Ascending aorta (tissue), 2 donors: ENCODE data around the gene NME4. TPM values are rescaled to one million over a fixed set of nuclear protein-coding genes. Genes with fewer than 3 reads are reported as not detected.
"Not testable (repeated sequence)": the region's sequence is repeated elsewhere in the genome, so short reads cannot be mapped to it uniquely, and the experiment has no call there.

Experiments used
- DNase-seq, 2 donors: peaks; one replicate each; pipeline ENCODE4 v3.0.0-alpha.2; 2019; ENCODE audit warnings: low spot score in 2 of 2
- H3K27ac ChIP-seq, 2 donors: fragments of 200-600 bp; sonication (generic); one replicate each; pipeline ENCODE4 v1.5.1; 2016 to 2017; ENCODE audit warnings: mild to moderate bottlenecking in 1 of 2
- H3K27me3 ChIP-seq: fragments of 200-600 bp; sonication (generic); one replicate; pipeline ENCODE4 v1.5.1; 2017
- H3K36me3 ChIP-seq, 2 donors: fragments of 200-600 bp; sonication (generic); one replicate each; pipeline ENCODE4 v1.5.1; 2016
- H3K4me1 ChIP-seq, 2 donors: fragments of 200-600 bp; sonication (generic); one replicate each; pipeline ENCODE4 v1.5.1; 2016 to 2017; ENCODE audit warnings: mild to moderate bottlenecking in 1 of 2
- H3K4me3 ChIP-seq, 2 donors: fragments of 200-600 bp; sonication (generic); one replicate each; pipeline ENCODE4 v1.5.1; 2016 to 2017; ENCODE audit warnings: mild to moderate bottlenecking in 1 of 2
- H3K9me3 ChIP-seq, 2 donors: fragments of 200-600 bp; sonication (generic); one replicate each; pipeline ENCODE4 v1.5.1; 2016
- intact Hi-C: fragments of 100-400 bp; cut with DNase I; formaldehyde crosslinking; loops from one replicate; pipeline ENCODE4 v1.15.1; 2023
- total RNA-seq: library from RNA; depleted of rRNA; stranded (reverse); fragments of >200 nt; gene quantifications from one replicate; pipeline ENCODE4 v1.1.0, GENCODE V29; 2016
- TF ChIP-seq, protein P1 (sequence below), 3 experiments: fragments of 200-600 bp in 2 of 3; fragments of 450-650 bp in 1 of 3; sonication (generic) in 2 of 3; IDR thresholded peaks; one replicate each; pipeline ENCODE4 v1.5.1; 2016 to 2019; ENCODE audit warnings: antibody characterized with exemption in 3 of 3, mild to moderate bottlenecking in 1 of 3, moderate library complexity in 1 of 3

NME4 gene
- total RNA-seq, 1 donor from 2014 or later: 66.0 TPM

DNA sequence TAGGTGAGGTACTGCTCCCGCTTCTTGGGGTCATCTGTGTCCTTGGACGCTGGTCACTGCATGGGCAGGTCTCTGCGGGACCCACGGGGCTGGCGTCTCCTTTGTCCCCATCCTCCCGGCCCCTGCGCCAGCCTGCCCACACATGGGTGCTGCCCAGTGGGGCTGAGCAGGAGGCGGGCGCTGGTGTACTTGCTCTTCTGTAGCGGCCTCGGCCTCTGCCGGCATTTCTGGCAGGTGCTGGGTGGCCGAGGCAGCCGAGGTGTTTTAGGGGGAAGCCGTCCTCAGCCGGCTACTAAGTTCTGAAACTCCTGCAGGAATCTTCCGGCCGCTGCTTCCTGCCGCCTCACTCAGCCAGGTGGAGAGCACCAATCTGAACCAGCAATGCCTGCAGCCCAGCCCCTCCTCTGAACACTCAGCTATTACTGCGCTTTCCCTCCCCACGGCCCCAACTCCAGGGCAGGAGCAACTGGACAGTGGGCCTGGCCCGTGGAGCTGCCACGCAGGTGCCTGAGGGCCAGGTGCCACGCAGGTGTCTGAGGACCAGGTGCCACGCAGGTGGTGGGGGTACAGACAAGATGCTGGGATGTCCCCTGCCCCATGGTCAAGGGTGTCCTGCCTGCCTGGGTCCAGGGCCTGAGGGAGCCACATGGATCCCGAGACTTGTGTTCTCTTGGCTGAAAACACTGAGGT, 14.7 kb downstream of the NME4 start:
- intact Hi-C loops: no loop called here
- no peak overlapping the region for H3K4me3 ChIP-seq
- no peak overlapping the region for H3K27ac ChIP-seq

DNA sequence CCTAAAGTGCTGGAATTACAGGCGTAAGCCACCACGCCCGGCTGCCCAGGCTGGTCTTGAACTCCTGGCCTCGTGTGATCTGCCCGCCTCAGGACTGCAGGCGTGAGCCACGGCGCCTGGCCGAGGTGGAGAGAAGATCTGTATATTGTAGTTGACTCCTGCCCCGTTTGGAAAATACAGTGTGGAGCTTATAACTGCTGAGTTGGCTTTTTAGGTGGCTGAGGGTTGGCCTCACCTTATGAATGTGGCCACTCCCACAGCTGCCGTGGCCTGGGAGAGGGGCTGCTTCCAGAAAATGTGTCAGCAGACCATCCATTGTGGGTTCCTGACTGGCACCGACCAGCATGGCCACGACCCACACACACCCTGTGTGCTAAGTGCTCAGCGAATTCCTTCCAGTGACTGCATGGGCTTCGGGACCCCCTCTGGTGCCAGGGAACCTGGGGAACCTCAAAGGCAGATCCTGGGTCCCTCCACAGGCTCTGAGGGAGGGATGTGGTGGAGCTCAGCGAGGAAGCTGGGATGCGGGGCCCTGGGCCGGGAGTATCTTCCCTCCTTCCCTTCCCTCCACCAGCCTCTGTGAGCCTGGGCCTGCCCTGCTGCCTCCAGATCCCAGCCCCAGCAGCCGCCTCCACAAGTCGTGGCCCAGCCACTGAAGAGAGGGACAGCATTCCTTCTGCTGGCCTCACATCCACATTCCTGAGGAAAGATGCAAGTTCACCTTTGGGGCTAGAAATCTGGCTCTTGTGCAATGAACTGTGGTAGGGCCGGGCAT, 17.6 kb downstream of the NME4 start:
- H3K27ac ChIP-seq: no peak overlapping the region
- no peaks in the 10 kb centered on the region for H3K4me1 ChIP-seq
- peaks cover 0 to 22% of the 10 kb centered on the region in 2 donors for H3K36me3 ChIP-seq
- no peak for DNase-seq
- intact Hi-C loops: no loop called here
- no peaks in the 10 kb centered on the region for H3K27me3 ChIP-seq
- no peak overlapping the region for H3K4me3 ChIP-seq
- H3K9me3 ChIP-seq: no peaks in the 10 kb centered on the region
- TF ChIP-seq, protein P1, sequence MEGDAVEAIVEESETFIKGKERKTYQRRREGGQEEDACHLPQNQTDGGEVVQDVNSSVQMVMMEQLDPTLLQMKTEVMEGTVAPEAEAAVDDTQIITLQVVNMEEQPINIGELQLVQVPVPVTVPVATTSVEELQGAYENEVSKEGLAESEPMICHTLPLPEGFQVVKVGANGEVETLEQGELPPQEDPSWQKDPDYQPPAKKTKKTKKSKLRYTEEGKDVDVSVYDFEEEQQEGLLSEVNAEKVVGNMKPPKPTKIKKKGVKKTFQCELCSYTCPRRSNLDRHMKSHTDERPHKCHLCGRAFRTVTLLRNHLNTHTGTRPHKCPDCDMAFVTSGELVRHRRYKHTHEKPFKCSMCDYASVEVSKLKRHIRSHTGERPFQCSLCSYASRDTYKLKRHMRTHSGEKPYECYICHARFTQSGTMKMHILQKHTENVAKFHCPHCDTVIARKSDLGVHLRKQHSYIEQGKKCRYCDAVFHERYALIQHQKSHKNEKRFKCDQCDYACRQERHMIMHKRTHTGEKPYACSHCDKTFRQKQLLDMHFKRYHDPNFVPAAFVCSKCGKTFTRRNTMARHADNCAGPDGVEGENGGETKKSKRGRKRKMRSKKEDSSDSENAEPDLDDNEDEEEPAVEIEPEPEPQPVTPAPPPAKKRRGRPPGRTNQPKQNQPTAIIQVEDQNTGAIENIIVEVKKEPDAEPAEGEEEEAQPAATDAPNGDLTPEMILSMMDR (IDR thresholded peaks at IDR 0.05): no peak

More for the DNA sequence above, 14.7 kb downstream of the NME4 start:
- no peaks in the 10 kb centered on the region for H3K4me1 ChIP-seq
- TF ChIP-seq, protein P1 (IDR thresholded peaks at IDR 0.05): no peak
- no peaks in the 10 kb centered on the region for H3K27me3 ChIP-seq
- H3K36me3 ChIP-seq: peaks cover 0 to 22% of the 10 kb centered on the region in 2 donors
- no peak for DNase-seq
- H3K9me3 ChIP-seq: no peaks in the 10 kb centered on the region

DNA sequence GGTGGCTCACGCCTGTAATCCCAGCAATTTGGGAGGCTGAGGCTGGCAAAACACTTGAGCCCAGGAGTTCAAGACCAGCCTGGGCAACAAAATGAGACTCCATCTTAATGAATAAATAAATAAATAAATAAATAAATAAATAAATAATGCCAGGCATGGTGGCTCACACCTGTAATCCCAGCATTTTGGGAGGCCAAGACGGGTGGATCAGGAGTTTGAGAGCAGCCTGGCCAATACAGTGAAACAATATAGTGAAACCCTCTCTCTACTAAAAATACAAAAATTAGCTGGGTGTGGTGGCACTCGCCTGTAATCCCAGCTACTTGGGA, 18.1 kb downstream of the NME4 start:
- DNase-seq, H3K27me3 ChIP-seq, intact Hi-C loops: not testable (repeated sequence)

DNA sequence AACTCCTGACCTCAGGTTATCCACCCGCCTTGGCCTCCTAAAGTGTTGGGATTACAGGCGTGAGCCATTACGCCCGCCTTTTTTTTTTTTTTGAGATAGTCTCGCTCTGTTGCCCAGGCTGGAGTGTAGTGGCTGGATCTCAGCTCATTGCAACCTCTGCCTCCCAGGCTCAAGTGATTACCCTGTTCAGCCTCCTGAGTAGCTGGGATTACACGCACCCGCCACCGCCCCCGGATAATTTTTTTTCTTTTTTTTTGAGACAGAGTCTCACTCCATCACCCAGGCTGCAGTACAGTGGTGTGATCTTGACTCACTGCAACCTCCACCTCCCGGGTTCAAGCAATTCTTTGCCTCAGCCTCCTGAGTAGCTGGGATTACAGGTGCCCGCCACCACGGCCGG, 25.2 kb downstream of the NME4 start:
- not testable (repeated sequence) for H3K27me3 ChIP-seq, H3K27ac ChIP-seq, H3K36me3 ChIP-seq, H3K4me3 ChIP-seq, DNase-seq, H3K9me3 ChIP-seq
- H3K4me1 ChIP-seq: peaks cover 0 to 12% of the 10 kb centered on the region in 2 donors
- intact Hi-C loops: loop anchor here (5.0 kb wide), 1 partner anchor 40 kb away; the partner anchor contains the start of gene PGAP6

More for the DNA sequence above, 18.1 kb downstream of the NME4 start:
- H3K27ac ChIP-seq, H3K4me3 ChIP-seq, H3K9me3 ChIP-seq, H3K4me1 ChIP-seq: not testable (repeated sequence)
- peaks cover 0 to 19% of the 10 kb centered on the region in 2 donors for H3K36me3 ChIP-seq

DNA sequence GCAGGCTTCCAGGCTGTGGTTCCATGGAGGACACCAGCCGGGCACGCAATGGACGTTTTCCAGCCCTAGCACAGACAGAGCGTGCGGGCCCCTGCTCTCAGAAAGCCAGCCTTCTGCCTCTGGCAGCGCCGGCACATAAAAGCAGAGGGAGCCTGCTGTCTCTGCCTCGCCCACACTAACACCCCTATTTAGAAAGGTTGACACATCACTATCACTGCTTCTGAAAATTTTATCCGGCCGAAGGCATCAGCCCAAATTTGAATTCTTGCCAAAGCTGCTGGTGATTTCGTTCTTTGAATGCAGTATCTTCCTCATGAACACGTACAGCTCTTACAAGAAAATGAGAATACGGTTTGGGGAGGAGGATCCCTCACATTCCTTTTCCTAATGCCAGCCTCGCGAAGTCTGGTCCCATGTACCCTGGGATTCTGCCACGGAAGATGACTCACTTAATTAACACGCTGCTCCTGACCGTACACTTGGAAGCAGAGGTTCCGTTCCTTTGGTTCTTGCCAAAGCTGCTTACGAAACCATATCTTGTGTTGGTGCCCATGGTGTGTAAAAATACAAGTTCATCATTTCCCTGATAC, 27.1 kb downstream of the NME4 start:
- intact Hi-C loops: loop anchor here (5.0 kb wide), 1 partner anchor 42 kb away; the partner anchor contains the start of gene PGAP6
- no peaks in the 10 kb centered on the region for H3K9me3 ChIP-seq
- DNase-seq: peak; percentile 59 to 94
- H3K36me3 ChIP-seq: no peaks in the 10 kb centered on the region
- peaks cover 0 to 20% of the 10 kb centered on the region in 2 donors for H3K4me1 ChIP-seq
- peak overlapping the region; percentile 95 to 97 for H3K27ac ChIP-seq
- no peaks in the 10 kb centered on the region for H3K27me3 ChIP-seq
- H3K4me3 ChIP-seq: peak overlapping the region; percentile 76 to 81
- TF ChIP-seq, protein P1 (IDR thresholded peaks at IDR 0.05): no peak

DNA sequence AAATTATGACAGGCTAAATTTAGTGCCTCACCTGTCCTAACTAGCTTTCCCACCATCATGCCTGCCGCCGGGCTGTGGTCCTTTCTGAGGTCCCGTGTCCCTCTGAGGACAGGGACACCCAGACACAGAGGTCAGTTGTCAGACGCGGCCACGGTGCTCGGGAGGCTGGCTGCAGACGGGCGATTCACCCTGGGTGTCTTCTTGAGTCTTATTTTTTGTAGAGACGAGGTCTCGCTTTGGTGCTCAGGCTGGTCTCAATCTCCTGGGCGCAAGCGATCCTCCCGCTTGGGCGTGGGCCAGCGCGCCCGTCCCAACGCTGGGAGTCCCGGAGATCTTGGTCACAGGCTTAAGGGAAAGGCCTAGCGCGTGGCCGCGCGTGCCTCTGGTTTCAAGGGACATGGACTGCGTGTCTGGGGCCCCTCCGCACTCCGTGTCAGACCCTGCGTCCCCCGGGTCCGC, 27.7 kb downstream of the NME4 start:
- Histone ChIP-seq H3K27me3 (no peaks in the 10 kb centered on the region), H3K27ac (peak overlapping the region; percentile 95 to 97), H3K9me3 (no peaks in the 10 kb centered on the region), H3K4me3 (peak overlapping the region; percentile 76 to 81), H3K4me1 (peaks cover 0 to 20% of the 10 kb centered on the region in 2 donors), H3K36me3 (no peaks in the 10 kb centered on the region)
- no peak for DNase-seq
- TF ChIP-seq, protein P1 (IDR thresholded peaks at IDR 0.05): peak in 1 of 3 experiments; percentile 11
- intact Hi-C loops: loop anchor here (1.0 to 5.0 kb wide), 3 partner anchors 23 to 72 kb away; partner anchors contain the start of genes AXIN1, DECR2 and PGAP6
